ENCODE measurements around the gene COL1A1.

- TF ChIP-seq CTCF (IDR thresholded peaks at IDR 0.05) = no peak
- TF ChIP-seq POLR2A (IDR thresholded peaks at IDR 0.05) = no peak
These were observed 53.6 kb downstream of the COL1A1 start for GRCh38 chr17:50147841-50148225.

All from lower leg skin (tissue), 3 donors.